Measurements from ENCODE around the gene SLC24A3. TPM values are rescaled to one million over a fixed set of nuclear protein-coding genes. Genes with fewer than 3 reads are reported as not detected.

The SLC24A3 gene
- total RNA-seq, 4 donors from 2014 or later = 2.3 to 6.9 (median 5.4) TPM

GRCh38 chr20:19244291-19244690 lies 31.8 kb downstream of the SLC24A3 start:
- no peak for DNase-seq (ENCODE audit: low spot score in 2 of 2)
- intact Hi-C loops (cut with DNase I; ENCODE audit: low total_unique reads) = no loop called here
- TF ChIP-seq CTCF (IDR thresholded peaks at IDR 0.05) (no peak), POLR2A (IDR thresholded peaks at IDR 0.05) (no peak)
- 76 to 86% methylated on average over 8 of the region's 8 CpGs for WGBS, 2 donors
- H3K4me3 ChIP-seq (ENCODE audit: low read depth, poor library complexity, severe bottlenecking) = no peak overlapping the region

- intact Hi-C loops (cut with DNase I; ENCODE audit: low total_unique reads) = no loop called here
- DNase-seq (ENCODE audit: low spot score in 2 of 2) = no peak
- WGBS, 2 donors = 80 to 83% methylated on average over 6 of the region's 6 CpGs
Observed at GRCh38 chr20:19249106-19249879, 36.9 kb downstream of the SLC24A3 start.

GRCh38 chr20:19250346-19250745 lies 37.9 kb downstream of the SLC24A3 start:
- TF ChIP-seq POLR2A (IDR thresholded peaks at IDR 0.05) = no peak
- TF ChIP-seq CTCF (IDR thresholded peaks at IDR 0.05) = no peak
- H3K4me3 ChIP-seq (ENCODE audit: low read depth, poor library complexity, severe bottlenecking) = no peak overlapping the region
- intact Hi-C loops (cut with DNase I; ENCODE audit: low total_unique reads) = no loop called here
- DNase-seq (ENCODE audit: low spot score in 2 of 2) = no peak

More at GRCh38 chr20:19249106-19249879, 36.9 kb downstream of the SLC24A3 start:
- TF ChIP-seq CTCF (IDR thresholded peaks at IDR 0.05) (no peak), POLR2A (IDR thresholded peaks at IDR 0.05) (no peak)
- H3K4me3 ChIP-seq (ENCODE audit: low read depth, poor library complexity, severe bottlenecking) = no peak overlapping the region

- peak in 1 of 2 donors; percentile 10 for DNase-seq (ENCODE audit: low spot score in 2 of 2)
- H3K4me3 ChIP-seq (ENCODE audit: low read depth, poor library complexity, severe bottlenecking) = no peak overlapping the region
- WGBS, 2 donors = 92 to 94% methylated on average over 4 of the region's 4 CpGs
- intact Hi-C loops (cut with DNase I; ENCODE audit: low total_unique reads) = no loop called here
- no peak for TF ChIP-seq POLR2A (IDR thresholded peaks at IDR 0.05)
- TF ChIP-seq CTCF (IDR thresholded peaks at IDR 0.05) = no peak
Observed at GRCh38 chr20:19251506-19251905, 39.1 kb downstream of the SLC24A3 start.

- no peak for DNase-seq (ENCODE audit: low spot score in 2 of 2)
Observed at GRCh38 chr20:19251958-19252357, 39.5 kb downstream of the SLC24A3 start.

More at GRCh38 chr20:19251958-19252357, 39.5 kb downstream of the SLC24A3 start:
- no peak for TF ChIP-seq CTCF (IDR thresholded peaks at IDR 0.05)
- no peak for TF ChIP-seq POLR2A (IDR thresholded peaks at IDR 0.05)
- intact Hi-C loops (cut with DNase I; ENCODE audit: low total_unique reads) = no loop called here
- 73% methylated on average over 3 of the region's 3 CpGs for WGBS, 2 donors
- H3K4me3 ChIP-seq (ENCODE audit: low read depth, poor library complexity, severe bottlenecking) = no peak overlapping the region
